ENCODE data around the gene ECE1.

DNA sequence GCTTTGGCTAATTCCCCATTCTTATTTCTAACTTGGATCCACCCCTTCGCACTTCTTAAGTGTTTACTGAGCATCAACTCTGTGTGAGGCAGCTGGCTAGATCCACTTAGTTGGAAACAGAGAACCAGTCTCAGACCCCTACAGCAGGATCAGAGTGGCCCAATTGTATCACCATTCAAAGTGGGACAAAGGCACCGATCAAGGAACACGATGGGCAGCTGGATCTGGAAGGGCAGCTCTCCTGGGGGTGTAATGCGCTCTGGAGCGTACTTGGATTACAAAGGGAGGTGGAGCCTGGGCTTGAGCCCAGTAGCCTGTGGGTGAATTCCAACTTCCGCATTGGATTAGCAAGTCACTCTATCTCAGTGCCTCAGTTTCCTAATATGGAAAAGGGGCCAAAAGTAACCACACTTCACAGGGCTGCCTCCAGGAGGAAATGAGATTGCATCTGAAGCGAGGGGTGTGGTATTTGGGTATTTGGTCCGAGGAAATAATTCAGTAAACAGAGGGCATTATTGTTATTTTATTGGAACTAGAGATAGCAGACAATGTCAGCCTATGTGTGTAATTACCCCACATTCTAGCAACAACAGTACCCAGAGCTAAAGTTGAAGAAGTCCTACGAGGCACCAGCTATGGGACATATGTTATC, 11.9 kb downstream of the ECE1 start:
- no peak for TF ChIP-seq POLR2AphosphoS5 (IDR thresholded peaks at IDR 0.05; ENCODE audit: low read depth, low read length)
- TF ChIP-seq, protein P1, sequence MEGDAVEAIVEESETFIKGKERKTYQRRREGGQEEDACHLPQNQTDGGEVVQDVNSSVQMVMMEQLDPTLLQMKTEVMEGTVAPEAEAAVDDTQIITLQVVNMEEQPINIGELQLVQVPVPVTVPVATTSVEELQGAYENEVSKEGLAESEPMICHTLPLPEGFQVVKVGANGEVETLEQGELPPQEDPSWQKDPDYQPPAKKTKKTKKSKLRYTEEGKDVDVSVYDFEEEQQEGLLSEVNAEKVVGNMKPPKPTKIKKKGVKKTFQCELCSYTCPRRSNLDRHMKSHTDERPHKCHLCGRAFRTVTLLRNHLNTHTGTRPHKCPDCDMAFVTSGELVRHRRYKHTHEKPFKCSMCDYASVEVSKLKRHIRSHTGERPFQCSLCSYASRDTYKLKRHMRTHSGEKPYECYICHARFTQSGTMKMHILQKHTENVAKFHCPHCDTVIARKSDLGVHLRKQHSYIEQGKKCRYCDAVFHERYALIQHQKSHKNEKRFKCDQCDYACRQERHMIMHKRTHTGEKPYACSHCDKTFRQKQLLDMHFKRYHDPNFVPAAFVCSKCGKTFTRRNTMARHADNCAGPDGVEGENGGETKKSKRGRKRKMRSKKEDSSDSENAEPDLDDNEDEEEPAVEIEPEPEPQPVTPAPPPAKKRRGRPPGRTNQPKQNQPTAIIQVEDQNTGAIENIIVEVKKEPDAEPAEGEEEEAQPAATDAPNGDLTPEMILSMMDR (IDR thresholded peaks at IDR 0.05): no peak
